Tongue (tissue), 2 donors: ENCODE data around the gene IRF2BP2. TPM values are rescaled to one million over a fixed set of nuclear protein-coding genes. Genes with fewer than 3 reads are reported as not detected.
"Not testable (repeated sequence)": the region's sequence is repeated elsewhere in the genome, so short reads cannot be mapped to it uniquely, and the experiment has no call there.

Source experiments
- DNase-seq: peaks from one replicate; pipeline ENCODE4 v3.0.0-alpha.2; 2015
- total RNA-seq: library from RNA; depleted of rRNA; stranded (reverse); fragments of >200 nt; gene quantifications from one replicate; pipeline ENCODE4 v1.2.3, GENCODE V29; 2014

Gene IRF2BP2
- 135 TPM for total RNA-seq

DNA sequence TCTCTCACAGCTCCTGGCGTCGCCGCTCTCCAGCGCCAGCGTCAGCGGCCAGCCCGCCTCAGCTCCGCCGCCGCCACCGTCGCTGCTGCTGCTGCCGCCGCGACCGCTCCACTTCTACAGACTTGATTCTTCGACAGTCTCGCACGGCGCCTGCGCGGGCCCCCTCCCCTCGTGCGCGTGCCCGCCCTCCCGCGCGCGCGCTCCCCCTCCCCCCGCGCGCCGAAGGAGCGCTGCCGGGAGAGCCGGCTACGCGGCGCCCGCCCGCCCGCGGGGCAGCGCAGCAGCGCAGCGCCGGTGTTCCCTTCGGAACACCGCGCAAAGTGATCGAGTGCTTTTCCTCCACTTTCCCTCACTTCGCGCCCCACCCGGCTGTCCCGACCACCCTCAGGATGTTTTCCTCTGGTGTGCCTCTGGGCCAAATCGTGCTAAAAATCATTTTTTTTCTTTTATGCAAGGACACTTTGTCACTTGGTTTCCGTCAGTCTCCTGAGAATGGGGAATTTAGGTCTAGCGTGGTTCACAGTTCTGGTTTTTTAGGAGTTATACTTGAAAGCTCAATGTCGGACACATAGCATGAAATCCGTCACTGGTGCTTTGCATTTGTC, at the start of gene IRF2BP2:
Gene IRF2BP2, minus strand, starts transcription at position 118 of the 605 bp plus-strand sequence. CDS start 684 bp downstream, outside the sequence.
- peak; percentile 94 for DNase-seq

DNA sequence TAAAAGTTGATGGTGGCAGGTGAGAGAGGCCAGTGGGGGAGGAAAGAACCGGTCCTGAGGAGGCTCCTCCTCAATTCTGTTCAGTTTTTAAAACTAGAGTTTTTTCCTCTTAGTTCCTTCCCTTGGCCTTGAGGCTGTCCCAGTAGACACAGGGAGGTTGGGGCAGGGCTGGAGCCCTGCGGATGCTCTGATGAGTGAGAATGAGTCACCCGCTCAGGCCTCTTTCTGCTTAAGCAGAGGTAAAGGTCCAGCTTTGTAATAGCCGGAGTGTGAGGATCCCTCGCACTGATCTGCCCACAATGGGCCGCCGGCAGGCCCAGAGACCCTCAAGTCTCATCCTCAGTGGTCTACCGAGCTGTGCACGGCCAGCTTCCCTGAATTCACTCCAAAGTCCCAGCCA, 49.6 kb upstream of the IRF2BP2 start:
- DNase-seq, result no peak

DNA sequence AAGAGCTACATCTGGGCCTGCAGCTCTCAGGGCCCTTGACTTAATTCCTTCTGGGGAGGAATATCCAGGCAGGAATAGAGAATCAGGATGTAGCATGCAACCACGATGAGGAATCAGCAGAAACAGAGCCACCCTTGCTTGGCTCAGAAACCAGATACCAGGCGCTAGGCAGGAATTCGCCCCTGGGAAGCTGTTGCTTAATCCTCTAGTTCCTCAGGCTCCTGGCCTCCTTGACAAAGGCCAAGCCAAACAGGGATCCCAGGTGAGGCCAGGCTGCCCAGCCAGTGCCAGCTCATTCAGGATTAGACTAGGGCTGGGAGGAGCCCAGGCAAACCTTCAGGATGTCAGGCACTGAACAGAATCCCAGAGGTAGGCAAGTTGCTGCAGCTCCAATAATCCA, 48.2 kb upstream of the IRF2BP2 start:
- no peak for DNase-seq

DNA sequence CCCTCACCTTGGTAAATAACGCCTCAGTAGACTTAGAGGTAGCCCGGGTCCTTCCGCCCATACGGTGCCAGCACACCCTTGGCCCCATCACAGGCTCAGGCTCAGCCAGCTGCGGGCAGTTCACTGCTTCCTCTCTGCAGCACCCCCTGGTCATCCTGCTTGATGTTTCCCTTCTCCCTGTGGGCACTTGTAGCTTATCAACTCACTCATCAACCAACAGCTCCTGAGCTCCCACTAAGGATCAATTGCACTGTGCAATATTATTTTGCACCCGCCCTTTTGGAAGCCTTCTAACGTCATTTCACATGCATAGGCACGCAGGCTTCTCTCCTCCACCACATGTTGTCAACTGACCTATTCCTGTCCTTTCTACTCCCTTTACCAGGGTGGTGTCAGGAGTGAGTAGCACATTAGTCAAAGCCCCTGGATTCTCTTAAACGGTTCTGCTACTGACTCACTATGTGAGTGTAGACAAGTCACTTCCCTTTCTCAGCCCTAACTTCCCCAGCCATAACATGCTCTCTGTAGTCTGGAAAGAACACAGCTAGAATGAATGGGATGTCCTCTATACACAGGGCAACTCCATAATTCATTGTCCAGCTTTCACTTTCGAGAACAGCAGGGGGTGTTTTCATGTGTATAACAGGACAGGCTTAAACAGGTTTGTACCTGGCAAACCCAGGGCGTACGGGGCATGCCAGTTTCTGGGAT, 47.1 kb upstream of the IRF2BP2 start:
- peak; percentile 18 for DNase-seq

DNA sequence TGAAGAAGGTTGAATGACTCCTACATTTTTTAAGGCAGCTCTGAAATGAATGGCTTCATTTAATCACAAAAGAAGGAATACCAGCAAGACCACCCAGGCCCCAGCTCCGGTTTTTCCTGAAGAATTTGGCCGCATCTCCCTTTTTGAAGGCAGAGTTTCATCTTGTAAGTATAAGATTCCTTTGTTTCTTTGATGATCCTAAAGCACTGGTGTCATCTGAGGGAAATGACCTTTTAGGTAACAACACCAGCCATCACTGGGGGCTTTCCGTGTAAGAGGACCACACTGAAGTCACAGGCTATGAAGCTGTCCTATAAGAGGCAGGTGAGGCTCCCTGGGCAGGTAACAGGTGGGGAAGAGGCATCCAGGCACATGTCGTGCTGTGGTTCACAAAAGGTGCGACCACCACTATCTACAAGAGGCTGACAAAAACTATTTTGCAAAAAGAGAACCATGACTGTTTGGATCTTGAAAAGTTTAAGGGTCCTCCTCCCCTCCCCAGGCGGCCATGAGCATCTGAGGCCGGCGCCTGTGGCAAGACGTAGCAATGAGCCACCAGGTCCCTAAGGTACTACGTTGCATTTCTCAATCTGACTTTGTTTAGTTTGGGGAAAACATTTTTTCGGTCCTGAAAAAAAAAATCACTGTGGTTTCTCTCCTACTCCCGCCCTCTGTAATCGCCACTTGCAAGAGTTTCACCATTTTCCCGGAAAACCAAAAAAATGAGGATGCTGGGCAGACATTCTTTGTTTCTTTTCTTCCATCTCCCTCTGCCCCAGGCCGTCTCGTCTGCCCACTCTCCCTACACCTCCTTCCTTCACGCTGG, 46.3 kb upstream of the IRF2BP2 start:
- DNase-seq, result no peak

DNA sequence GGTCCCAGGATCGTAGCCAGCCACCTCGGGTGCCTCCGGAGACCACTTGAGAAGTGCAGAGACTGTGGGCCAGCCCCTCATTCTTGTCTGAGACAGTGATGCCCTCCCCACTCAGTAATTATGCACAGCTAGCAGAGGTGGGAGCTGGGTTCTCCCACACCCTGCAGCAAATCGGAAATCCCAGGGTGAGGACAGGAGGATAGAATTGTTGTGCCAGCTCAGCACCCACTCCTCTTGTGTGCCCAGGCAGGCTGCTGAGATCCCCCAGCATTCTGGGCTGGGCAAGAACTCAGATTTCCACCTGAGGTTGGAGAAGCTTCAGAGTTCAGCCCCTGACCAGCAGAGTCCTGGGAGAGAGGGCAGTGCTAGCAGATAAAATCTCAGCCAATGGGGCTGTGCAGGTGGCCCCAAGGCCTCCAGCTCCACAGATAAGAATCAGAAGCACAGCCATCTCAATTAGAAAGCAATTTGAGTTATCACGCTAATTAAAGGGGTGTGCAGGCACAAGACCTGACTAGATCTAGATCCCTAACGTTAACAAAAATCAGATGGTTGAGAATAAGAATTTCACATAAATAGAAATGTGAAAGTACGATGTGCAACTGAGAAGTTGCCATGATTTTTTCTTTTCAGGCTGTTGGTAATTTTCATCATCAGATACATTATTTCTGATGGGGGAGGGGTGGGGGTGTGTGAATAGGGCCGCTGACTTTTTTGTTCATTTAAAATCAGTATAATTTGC, 45.5 kb upstream of the IRF2BP2 start:
- DNase-seq, result no peak

DNA sequence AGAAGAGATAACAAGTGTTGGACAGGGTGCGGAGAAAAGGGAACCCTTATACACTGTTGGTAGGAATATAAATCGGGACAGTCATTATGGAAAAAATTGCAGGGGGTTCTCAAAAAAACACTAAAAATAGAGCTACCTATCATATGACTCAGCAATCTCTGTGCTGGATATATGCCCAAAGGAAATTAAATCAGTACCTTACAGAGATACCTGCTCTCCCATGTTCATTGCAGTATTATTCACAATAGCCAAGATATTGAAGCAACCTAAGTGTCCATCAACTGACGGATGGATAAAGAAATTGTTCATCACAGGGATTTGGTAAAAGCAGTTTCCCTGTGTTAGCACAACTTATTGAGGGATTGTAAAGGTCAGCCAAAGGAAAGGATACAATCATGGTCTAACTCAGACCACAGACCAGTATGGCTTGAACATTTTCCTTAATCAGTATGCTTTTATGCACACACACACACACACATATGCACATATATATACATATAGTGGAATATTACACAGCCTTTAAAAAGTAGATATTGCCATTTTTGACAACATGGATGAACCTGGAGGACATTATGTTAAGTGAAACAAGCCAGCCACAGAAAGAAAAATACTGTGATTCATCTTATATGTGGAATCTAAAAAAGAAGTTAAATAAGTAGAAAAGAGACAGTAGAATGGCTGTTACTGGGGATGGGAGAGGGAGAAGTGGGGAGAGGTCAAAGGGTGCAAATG, 44.2 kb upstream of the IRF2BP2 start:
- DNase-seq, result no peak

DNA sequence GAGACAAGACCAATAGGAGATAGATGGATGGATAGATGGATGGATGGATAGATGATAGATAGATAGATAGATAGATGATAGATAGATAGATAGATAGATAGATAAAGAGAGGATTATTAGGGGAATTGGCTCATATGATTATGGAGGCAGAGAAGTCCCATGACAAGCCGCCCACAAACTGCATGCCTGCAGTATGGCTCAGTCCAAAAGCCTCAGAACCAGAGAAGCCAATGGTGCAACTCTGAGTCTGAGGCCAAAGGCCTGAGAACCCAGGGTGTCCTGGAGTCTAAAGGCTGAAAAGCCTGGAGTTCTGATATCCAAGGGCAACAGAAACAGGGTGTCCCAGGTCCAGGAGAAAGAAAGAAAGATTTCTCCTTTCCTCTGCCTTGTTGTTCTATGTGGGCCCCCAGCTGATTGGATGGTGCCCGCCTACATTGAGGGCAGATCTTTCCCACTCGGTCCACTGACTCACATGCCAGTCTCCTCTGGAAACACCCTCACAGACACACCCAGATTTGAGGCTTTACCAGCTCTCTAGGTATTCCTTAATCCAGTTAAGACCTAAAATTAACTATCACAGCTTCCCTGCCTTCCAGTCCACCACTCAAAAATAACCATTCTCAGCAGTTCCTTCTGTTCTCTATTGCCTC, 39.6 kb upstream of the IRF2BP2 start:
- no peak for DNase-seq

DNA sequence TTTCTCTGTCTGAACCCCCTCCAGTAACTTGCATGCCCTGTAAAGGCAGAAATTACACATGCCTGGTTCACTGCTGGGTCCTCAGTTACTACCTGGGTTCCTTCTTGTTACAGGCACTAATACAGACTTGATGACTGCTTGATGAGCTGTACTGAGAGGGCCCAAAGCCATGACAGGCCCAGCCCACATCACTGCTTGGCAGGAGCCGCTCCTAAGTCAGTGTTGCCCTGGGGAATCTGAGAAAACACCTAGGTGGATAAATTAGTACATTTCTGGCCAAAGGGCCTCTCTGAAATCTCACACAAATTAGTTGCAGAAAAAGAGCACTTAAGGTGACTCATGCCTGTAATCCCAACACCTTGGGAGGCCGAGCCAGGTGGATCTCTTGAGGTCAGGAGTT, 37.8 kb upstream of the IRF2BP2 start:
- DNase-seq, result no peak

DNA sequence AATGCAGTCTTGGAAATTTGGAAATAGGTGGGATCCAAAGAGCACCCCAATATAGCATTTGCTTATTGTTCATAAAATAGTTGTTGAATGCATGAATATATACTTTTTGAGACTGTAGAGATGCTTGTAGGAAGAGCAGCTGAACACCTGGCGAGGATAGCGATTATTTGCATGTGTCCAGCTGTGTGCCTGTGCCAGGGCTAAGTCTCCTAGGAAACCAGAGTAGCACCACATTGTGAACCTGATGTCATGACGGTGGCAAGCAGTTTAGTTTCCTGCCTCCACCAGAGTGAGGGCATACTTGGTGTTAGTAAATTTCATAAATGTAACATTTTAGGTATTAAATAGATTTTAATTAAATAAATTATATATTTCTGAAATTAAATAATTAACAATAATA, 37.3 kb upstream of the IRF2BP2 start:
- peak; percentile 19 for DNase-seq

DNA sequence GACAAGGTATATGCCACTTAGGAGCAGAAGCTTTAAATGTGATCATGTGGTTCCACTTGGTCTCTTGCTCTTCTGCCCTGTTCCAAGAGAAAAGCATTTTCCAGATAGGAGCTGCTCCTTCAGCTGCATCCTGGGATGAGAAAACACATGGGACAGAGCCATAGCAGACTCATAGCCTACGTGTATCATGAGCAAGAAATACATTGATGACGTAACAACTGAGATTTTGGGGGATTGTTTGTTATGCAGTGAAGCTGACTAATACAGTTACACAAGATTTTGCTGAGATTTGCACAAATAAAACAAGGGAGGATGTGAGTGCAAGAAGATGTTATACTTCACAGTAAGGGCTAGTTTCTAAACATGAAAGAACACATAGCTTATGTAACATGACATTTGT, 36.0 kb upstream of the IRF2BP2 start:
- DNase-seq, result no peak

DNA sequence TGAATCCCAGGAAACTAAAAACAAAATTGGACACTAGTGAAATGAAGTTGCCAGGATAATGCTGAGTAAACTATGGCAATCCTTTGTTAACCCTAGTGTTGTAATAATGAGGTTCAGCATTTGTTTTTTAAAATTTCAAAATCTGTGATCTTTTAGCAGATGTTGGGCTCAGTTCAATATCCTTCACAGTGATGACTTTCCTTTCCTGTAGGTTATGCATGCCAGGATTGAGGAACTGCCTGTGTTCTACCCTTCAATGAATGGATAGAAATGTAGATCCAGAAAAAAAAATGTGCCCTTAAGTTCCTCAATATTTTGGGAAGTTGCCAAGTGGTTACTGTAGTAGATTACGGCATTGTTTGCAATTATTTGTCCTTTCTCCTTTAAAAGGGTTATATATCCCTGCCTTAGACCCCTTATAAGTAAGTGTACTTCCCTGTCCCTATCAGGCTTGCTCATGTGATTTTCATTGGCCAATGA, 35.5 kb upstream of the IRF2BP2 start:
- DNase-seq, result no peak

DNA sequence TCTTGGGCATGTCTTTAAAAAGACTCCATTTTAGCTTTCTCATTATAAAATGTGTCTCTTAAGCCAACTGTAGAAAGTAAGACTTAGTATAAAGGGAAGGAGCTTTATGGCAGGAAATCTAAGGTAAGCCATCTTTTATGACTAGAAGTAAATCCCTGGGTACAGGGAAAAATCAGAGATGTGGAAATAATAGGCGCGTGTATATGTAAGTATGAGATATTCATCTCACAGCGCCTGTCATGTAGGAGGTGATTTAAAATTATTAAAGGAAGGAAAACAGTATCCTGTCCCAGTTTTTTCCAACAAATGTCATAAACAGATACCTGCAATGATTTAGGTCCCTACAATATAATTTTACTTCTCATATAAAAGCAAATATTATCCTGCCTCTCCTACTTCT, 35.0 kb upstream of the IRF2BP2 start:
- DNase-seq, result no peak

DNA sequence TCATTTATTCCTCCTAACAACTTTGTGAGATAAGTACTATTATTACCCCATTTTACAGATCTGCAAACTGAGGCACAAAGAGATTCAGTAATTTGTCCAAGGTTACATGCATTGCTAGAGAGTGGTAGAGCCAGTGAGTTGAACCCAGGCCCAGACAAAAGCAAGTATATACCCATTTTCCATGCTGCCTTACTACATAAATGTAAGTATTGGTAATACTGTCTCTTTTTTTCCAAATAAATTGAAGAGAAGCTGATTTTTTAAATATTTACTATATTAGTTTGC, 33.8 kb upstream of the IRF2BP2 start:
- DNase-seq, result no peak

DNA sequence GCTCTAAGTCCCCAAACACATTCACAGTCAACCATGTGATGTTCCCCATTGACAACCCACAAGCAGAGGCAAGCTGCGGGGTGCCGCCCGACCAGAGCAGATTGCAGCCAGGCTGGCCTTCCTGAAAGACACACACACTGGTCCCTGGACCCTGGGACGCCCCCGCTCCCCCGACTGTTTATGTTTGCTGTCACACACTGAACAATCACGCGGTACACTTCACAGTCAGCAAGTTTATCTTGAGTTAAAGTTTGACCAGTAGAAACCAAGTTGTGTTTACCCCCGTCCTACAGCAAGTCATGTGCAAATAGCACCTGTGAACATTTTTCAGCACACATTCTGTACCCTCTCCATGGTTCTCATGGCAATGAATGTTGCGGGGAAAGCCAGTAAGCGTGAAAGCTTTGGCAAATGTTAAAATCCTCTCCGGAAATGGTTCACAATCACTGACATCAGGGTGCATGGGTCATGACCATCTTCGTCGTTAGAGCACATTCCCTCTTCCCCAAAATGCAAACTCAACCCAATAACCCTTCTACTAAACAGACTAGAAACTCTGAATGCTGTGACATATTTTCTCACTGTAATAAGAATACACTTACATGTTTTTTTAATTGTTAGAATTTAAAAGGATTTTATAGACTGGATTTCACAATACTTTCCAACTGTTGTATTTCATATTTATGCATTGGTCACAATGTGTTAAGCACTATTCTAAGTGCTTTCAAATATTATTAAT, 33.3 kb upstream of the IRF2BP2 start:
- DNase-seq, result no peak

DNA sequence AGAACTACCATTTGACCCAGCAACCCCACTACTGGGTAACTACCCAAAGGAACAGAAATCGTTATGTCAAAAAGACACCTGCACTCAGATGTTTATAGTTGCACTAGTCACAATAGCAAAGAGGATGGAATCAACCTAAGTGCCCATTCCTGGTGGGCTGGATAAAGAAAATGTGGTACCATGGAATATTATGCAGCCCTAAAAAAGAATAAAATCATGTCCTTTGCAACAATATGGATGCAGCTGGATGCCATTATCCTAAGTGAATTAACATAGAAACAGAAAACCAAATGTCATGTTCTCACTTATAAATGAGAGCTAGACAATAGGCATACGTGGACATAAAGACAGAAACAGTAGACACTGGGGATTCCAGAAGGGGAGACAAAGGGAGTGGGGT, 32.5 kb upstream of the IRF2BP2 start:
- DNase-seq, result no peak

DNA sequence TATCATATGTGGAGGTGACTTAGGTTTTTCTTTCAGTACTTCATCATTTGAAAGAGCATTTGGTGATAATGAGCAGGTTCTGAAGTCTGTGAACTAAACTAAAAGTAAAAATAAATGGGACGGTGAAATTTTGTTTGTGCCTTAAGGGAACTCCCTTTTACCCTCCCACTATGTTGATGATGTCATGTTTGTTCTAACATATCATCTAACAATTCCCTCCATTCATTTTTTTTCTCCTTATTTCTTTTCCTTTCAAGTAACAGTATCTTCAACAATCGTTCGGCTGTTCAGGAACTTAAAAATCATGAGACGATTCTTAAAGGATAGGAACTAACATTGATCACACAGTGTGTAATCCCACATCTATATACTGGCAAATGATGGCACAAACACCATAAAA, 30.0 kb upstream of the IRF2BP2 start:
- DNase-seq, result no peak

DNA sequence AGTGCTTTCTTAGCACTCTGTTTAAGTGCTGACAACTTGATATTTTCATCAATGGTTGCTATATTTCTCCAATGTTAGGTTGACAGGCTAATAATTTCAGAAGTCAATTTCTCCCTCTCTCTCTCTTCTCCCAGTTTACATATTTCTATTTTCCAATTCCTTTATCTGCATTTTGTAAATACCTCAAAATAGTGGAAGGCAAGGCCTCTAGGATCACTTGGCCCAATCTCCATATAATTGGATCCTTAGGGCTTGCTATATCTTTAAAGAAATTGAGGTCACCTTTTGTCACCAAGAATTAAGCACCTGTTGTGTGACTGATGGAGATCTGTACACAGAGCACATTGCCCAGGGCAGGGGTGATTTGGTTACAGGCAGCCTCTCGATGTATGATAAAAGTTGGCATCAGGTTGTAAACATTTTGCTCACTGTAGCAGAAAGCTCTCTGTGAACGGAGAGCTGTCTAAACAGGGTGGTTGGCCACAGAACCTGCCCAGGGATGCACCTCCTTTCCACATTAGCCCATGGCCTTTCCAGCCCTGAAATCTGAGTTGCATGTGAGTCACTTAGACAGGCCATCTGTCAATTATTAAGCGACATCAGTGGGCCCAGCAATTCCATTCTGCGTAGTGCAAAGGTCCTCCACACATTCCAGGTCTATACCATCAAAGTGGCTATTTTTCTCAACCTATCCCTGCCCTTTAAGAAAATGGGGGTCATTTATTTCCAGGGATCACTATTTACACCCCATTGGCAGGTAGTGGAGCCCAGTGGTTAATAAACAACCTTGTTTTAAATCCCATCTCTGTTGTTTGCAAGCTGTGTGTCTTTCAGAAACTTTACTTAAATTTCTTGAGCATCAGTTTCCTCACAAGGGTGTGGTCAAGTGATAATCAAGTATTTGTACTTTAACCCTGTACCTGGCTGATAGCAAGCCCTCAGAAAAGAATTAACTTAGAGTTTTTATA, 29.1 kb upstream of the IRF2BP2 start:
- peak; percentile 39 for DNase-seq

DNA sequence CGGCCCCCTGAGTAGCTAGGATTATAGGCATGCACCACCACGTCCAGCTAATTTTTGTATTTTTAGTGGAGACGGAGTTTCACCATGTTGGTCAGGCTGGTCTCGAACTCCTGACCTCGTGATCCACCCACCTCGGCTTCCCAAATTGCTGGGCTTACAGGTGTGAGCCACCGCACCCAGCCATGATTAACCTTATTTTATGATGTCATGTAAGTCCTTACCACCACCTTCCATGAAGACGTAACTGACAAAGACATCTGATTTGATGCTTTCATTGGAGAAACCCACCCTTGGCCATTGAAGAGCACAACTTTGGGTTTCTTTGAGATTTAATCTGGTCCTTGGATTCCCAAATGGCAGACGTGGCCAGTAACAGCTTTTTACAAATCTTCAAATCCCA, 24.9 kb upstream of the IRF2BP2 start:
- DNase-seq, result not testable (repeated sequence)

DNA sequence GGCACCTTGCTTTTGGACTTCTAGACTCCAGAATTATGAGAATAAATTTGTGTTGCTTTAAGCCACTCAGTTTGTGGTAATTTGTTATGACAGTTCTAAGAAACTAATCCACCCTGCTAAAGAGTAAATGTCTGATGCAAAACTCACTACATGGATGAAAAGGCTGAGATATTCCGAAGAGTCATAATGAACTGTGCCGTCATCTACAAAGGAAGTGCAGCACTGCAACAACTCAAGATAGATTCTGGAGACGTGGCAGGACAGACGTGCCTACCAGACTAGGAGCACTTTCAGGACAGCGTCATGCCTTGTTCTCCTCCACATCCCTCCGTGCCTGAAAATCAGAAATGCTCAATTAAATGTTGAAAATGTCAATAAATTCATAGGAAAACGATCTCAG, 24.4 kb upstream of the IRF2BP2 start:
- no peak for DNase-seq
